Measurements from ENCODE around the gene C4BPB. TPM values are rescaled to one million over a fixed set of nuclear protein-coding genes. Genes with fewer than 3 reads are reported as not detected.

Gene C4BPB
- polyA plus RNA-seq, 1 donor (not counting 4 experiments of a cell fraction or from before 2014, with no cell fraction given) = not detected

GRCh38 chr1:207145401-207146058 is 56.9 kb downstream of the C4BPB start:
- dilution Hi-C loops (cut with MboI; ENCODE audit: extremely low pct_ligation_motif_present, low sequenced_read_pairs) = no loop called here
- Histone ChIP-seq H4K20me1 (ENCODE audit: control insufficient read depth, extremely low read depth, insufficient read depth, low read length) (no peaks in the 10 kb centered on the region), H3K9me1 (ENCODE audit: control insufficient read depth, extremely low read depth, insufficient read depth, low read length) (no peaks in the 10 kb centered on the region), H3K27me3 (ENCODE audit: control insufficient read depth, extremely low read depth, insufficient read depth, low read length) (no peaks in the 10 kb centered on the region), H3K4me3 (ENCODE audit: control insufficient read depth in 2 of 3, extremely low read depth in 1 of 3, insufficient read depth in 2 of 3, low read depth in 1 of 3, low read length in 3 of 3) (no peak overlapping the region), H3K27ac (ENCODE audit: control insufficient read depth, insufficient read depth, low read length) (no peak overlapping the region), H3K9me3 (ENCODE audit: control insufficient read depth, low read depth, low read length) (no peaks in the 10 kb centered on the region), H3K9ac (ENCODE audit: control insufficient read depth, extremely low read depth, insufficient read depth, low read length) (no peak overlapping the region), H3K4me1 (ENCODE audit: control insufficient read depth, extremely low read depth, insufficient read depth, low read length) (no peaks in the 10 kb centered on the region), H3K4me2 (ENCODE audit: control insufficient read depth, extremely low read depth, insufficient read depth, low read depth, low read length) (no peak overlapping the region), H2AFZ (ENCODE audit: control insufficient read depth, low read length) (no peak overlapping the region), H3K79me2 (ENCODE audit: control insufficient read depth, insufficient read depth, low read length) (no peaks in the 10 kb centered on the region), H3K36me3 (ENCODE audit: control insufficient read depth in 2 of 2, extremely low read depth in 1 of 2, insufficient read depth in 2 of 2, low read length in 2 of 2) (no peaks in the 10 kb centered on the region)
- DNase-seq (ENCODE audit: low read depth, low spot score) (no peak), FAIRE-seq (no peak)
- TF ChIP-seq EZH2 (IDR thresholded peaks at IDR 0.05; ENCODE audit: low read length) = no peak

Other genes starting within 250 kb of the C4BPB start
- 0.67 to 5.6 TPM (median 4.7 TPM) in 3 replicates for gene IL20, start 223.2 kb upstream of the C4BPB start, polyA plus RNA-seq
- 2.1 to 3.1 TPM (median 2.3 TPM) in 3 replicates for gene IL24, start 191.4 kb upstream of the C4BPB start, polyA plus RNA-seq
- 1.8 to 8.1 TPM (median 1.8 TPM) in 3 replicates for gene FCMR, start 166.9 kb upstream of the C4BPB start, polyA plus RNA-seq
- 0.01 TPM in 1 of 3 replicates, not detected in the others for gene PIGR, start 142.4 kb upstream of the C4BPB start, polyA plus RNA-seq
- not detected in 3 replicates for gene FCAMR, start 118.4 kb upstream of the C4BPB start, polyA plus RNA-seq
- gene C1orf116, start 56.1 kb upstream of the C4BPB start, polyA plus RNA-seq = 38.8 to 69.2 TPM (median 65.3 TPM) in 3 replicates
- gene YOD1, start 37.7 kb upstream of the C4BPB start, polyA plus RNA-seq = 3.2 to 5.2 TPM (median 3.4 TPM) in 3 replicates
- gene PFKFB2, start 35.6 kb upstream of the C4BPB start, polyA plus RNA-seq = 8.7 to 13.9 TPM (median 12.2 TPM) in 3 replicates
- gene C4BPA, start 15.4 kb downstream of the C4BPB start, polyA plus RNA-seq = not detected in 3 replicates
- 18.4 to 37.3 TPM (median 30.2 TPM) in 3 replicates for gene CD55, start 232.8 kb downstream of the C4BPB start, polyA plus RNA-seq